Measurements from ENCODE around the gene METTL14.

DNA sequence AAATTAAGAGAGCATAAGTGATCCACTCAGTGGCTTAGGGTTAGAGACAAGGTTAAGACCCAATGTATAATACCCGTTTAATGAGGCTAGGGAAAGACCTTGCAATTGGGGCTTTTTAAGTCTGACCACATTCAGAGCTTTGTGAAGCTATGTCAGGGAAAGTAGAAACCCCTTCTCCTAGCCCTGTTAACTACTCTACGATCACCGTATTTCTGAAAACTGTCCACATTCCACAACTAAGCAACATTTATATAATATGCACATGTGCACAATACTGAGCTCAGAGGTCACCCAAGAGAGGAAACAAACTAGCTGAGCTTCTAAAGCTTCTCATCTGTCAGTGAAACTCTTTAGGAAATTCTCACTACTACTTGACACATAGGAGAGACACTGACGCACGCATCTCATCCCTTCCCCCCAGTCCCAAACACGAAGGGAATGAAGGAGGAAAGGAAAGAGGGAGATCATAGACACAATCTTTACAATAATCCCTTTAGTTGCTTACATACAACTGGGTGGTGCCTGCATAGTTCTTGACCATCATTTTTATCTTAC, 56.2 kb downstream of the METTL14 start:
- no peak for TF ChIP-seq CTCF (IDR thresholded peaks at IDR 0.05)
- no peak for TF ChIP-seq ZFX (IDR thresholded peaks at IDR 0.05; ENCODE audit: borderline replicate concordance)
